Ishikawa (cell line): ENCODE results near the gene TCF7.

Experiments
- CEBPB ChIP-seq: IDR thresholded peaks from 2 replicates; pipeline ENCODE4 v1.6.1; 2012
- CREB1 ChIP-seq: IDR thresholded peaks from 2 replicates; pipeline ENCODE4 v1.6.1; 2012; ENCODE audit warnings: low read depth
- EP300 ChIP-seq: IDR thresholded peaks from 2 replicates; pipeline ENCODE4 v1.6.1; 2012; ENCODE audit warnings: borderline replicate concordance
- FOXM1 ChIP-seq: IDR thresholded peaks from 2 replicates; pipeline ENCODE4 v1.6.1; 2012; ENCODE audit warnings: low read depth, borderline replicate concordance
- MAX ChIP-seq: IDR thresholded peaks from 2 replicates; pipeline ENCODE4 v1.6.1; 2012
- NFIC ChIP-seq: IDR thresholded peaks from 2 replicates; pipeline ENCODE4 v1.6.1; 2012
- RAD21 ChIP-seq: IDR thresholded peaks from 2 replicates; pipeline ENCODE4 v1.6.1; 2012; ENCODE audit warnings: low read depth
- REST ChIP-seq: IDR thresholded peaks from 2 replicates; pipeline ENCODE4 v1.6.1; 2012; ENCODE audit warnings: low read depth, mild to moderate bottlenecking
- TAF1 ChIP-seq: IDR thresholded peaks from 2 replicates; pipeline ENCODE4 v1.6.1; 2012; ENCODE audit warnings: low read depth, mild to moderate bottlenecking
- TCF12 ChIP-seq: IDR thresholded peaks from 2 replicates; pipeline ENCODE4 v1.6.1; 2012; ENCODE audit warnings: low read depth
- TEAD4 ChIP-seq: IDR thresholded peaks from 2 replicates; pipeline ENCODE4 v1.6.1; 2012
- YY1 ChIP-seq: IDR thresholded peaks from 2 replicates; pipeline ENCODE4 v1.6.1; 2012; ENCODE audit warnings: low read depth

- TF ChIP-seq TEAD4 (no peak), EP300 (no peak), RAD21 (no peak), REST (no peak), MAX (no peak), FOXM1 (no peak), CEBPB (no peak), TCF12 (no peak), CREB1 (no peak), TAF1 (no peak), NFIC (no peak), YY1 (no peak)
These were observed 81.2 kb downstream of the TCF7 start for GRCh38 chr5:134195666-134196065.
